Measurements from ENCODE around the gene ZNF3.
"Not testable (repeated sequence)": the region's sequence is repeated elsewhere in the genome, so short reads cannot be mapped to it uniquely, and the experiment has no call there.

The ZNF3 gene

GRCh38 chr7:100081535-100082102, at the start of gene ZNF3:
Gene ZNF3, minus strand, starts transcription at chr7:100081723. Its CDS starts 4,366 bp downstream, at chr7:100077357.
- peak; percentile 98 for DNase-seq

- DNase-seq = no peak
Measured at GRCh38 chr7:100130608-100131453, 49.3 kb upstream of the ZNF3 start.

DNA sequence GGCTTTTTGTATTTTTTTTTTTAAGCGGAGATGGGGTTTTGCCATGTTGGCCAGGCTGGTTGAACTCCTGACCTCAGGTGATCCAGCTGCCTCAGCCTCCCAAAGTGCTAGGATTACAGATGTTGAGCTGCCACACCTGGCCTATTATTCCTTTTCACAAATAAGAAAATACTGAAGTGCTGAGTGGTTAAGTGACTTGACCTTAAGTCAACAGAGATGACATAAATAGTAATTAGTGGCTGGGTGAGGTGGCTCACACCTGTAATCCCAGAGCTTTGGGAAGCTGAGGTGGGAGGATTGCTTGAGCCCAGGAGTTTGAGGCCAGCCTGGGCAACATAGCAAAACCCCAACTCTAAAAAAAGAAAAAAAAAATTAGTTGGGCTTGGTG, 48.7 kb upstream of the ZNF3 start:
- not testable (repeated sequence) for DNase-seq

- DNase-seq = no peak
Measured at GRCh38 chr7:100128637-100128963, 47.1 kb upstream of the ZNF3 start.

GRCh38 chr7:100127866-100128636, 46.5 kb upstream of the ZNF3 start:
- DNase-seq = no peak

DNA sequence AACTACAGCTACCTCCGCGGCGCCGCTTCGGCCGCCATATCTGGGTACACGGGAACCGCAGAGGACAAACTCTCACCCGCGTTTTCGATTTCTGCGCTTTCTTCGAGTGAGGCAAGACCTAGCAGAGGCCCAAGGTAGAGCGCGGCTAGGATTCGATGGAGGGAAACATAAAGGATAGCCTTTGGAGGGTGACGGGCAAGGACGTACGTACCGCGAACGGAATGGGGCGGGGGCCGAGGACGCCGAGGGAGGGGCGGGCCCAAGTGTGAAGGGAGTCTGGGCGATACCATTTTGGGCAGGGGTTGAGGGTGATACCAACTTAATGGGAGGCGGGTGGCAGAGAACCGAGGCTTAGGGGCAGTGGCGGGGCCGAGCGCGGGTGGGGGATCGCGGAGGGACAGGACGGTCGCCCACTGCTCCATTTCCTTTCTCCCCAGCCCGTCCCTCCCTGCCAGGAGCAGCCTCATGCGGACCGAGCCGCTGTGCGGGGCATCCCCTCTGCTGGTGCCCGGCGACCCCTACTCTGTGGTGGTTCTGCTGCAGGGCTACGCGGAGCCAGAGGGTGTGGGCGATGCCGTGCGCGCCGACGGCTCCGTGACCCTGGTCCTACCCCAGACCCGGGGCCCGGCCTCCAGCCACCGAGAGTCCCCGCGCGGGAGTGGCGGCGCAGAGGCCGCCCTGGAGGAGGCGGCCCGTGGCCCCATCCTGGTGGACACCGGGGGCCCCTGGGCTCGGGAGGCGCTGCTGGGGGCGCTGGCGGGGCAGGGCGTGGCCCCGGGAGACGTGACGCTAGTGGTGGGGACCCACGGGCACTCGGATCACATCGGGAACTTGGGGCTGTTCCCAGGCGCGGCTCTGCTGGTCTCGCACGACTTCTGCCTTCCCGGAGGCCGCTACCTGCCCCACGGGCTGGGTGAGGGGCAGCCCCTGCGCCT, 45.7 kb upstream of the ZNF3 start, which contains the start of gene MBLAC1:
Gene MBLAC1, plus strand, starts transcription at position 37 of the 935 bp plus-strand sequence. Its CDS starts 429 bp downstream, at position 466.
- DNase-seq = peak; percentile 67

- no peak for DNase-seq
Measured at GRCh38 chr7:100126239-100126930, 44.9 kb upstream of the ZNF3 start.

GRCh38 chr7:100124301-100125230, 43.0 kb upstream of the ZNF3 start:
- no peak for DNase-seq

GRCh38 chr7:100122568-100122967, 41.0 kb upstream of the ZNF3 start:
- DNase-seq = no peak

- no peak for DNase-seq
Measured at GRCh38 chr7:100122067-100122466, 40.5 kb upstream of the ZNF3 start.

DNA sequence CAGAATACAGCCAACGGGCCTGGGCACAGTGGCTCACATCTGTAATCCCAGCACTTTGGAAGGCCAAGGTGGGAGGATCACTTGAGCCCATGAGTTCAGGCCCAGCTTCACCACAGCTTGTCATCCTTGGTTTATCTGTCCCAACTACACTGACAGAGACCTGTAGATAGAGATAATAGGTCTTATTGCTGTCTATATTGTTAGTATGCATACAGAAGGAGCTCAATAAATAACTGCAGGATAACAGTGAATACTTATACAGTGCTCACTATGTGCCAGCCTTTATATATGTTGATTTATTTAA, 39.2 kb upstream of the ZNF3 start:
- no peak for DNase-seq

DNA sequence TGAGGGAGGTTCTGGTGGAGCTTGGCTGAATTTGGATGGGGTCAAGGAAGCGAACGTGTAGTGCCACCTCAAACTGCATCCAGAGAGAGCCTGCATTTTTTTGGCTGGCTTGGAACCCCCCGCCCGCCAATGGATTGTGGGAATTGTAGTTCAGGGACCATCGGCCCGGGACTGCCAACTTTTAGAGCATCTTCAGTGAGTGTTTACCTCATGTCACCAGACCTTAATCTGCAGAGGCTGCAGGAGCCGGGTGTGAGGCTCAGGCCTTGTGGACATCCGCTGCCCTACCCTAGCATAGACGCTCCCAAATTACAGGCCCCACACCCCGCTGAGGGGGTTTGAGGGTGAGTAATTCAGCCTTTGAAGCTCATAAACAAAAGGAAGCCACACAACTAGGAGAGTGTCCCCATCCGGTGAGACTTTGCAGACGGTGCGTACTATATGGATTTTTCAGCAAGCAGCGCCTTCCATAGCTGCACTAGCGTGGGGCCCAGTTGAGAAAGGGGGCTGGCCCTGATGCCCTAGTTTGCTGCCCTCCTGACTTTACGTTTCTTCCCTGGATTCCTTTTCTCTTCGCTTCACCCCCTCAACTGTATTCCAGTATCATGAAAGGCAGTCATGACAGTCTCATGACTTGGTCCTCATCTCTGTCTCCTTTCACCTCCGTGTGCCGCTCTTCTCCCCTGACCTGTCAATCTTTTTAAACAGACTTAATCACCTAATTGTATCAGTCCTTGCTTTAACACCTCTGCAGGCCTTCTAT, 38.6 kb upstream of the ZNF3 start:
- DNase-seq = no peak

DNA sequence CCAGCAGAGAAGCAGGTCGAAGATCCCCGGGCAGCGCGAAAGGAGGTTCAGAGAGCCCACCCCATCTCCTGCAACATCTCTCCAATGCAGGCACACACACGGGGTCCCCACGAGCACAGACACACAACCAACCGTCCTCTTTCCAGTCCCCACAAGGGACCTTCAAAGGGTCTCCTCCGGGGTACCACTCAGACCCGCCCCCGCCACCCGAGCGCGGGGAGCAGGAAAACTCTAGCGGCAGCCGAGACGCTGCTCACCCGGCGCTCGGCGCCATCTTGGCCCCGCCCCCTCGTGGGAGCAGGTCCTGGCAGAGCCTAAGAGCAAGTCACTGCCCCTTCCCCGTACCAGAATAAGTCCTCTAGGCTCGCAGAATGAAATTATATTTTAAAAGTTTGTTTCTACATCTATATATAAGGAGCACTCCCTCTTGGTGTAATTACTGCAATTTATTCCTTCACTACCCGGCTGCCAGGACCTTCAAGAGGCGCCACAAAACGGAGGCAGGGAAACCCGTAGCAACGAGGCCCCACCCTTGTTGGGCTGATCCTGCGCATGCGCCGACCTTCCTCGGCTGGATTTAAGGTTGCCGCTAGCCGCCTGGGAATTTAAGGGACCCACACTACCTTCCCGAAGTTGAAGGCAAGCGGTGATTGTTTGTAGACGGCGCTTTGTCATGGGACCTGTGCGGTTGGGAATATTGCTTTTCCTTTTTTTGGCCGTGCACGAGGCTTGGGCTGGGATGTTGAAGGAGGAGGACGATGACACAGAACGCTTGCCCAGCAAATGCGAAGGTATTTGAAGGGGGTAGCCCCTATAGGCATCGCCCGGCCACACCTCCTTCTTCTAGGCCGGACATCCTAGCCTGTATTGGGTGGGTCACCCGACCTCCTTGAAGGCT, 37.8 kb upstream of the ZNF3 start, which contains the start of the genes CNPY4 and TAF6:
Gene CNPY4, plus strand, starts transcription at position 563 of the 898 bp plus-strand sequence. Its CDS starts 111 bp downstream, at position 674.
Gene TAF6, minus strand, starts transcription at position 287 of the 898 bp plus-strand sequence. CDS start 5,149 bp downstream, outside the sequence.
- DNase-seq = peak; percentile 82

DNA sequence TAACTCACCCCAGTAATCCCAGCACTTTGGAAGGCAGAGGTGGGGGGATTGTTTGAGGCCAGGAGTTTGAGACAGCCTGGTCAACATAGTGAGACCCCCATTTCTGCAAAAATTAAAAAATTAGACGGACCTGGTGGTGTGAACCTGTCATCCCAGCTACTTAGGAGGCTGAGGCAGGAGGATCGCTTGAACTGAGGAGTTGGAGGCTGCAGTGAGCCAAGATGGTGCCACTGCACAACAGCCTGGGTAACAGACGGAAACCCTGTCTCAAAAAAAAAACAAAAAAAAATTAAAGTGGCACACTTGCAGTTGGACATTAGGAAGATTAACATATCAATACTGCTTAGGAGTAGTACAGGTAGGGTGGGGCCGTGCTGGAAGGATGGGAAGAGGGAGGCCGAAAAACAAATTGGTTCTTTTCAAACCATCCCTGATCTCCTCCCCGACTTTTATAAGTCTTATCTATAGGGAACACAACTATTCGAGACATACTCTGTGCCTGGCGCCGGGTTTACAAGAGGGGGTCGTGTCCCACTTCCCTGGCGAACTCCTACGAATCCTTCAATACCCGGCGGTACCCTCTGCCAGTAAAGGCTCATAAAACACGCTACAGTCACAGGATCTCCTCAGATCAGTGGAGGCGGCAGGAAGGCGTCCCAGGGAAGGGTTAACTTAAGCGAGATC, 37.0 kb upstream of the ZNF3 start:
- no peak for DNase-seq

DNA sequence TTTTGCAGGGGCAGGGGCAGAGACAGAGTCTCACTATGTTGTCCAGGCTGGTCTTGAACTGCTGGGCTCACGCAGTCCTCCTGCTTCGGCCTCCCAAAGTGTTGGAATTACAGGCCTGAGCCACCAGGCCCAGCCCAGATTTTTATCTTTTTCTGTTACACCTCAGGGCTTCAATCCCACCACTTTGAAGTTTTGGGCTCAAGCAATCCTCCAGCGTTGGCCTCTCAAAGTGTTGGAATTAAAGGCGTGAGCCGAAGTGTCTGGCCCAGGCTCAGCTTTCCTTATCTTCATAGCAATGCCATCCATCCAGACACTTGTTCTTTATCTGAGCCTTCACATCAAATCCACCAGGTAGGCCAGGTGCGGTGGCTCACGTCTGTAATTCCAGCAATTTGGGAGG, 33.5 kb upstream of the ZNF3 start:
- DNase-seq = no peak

DNA sequence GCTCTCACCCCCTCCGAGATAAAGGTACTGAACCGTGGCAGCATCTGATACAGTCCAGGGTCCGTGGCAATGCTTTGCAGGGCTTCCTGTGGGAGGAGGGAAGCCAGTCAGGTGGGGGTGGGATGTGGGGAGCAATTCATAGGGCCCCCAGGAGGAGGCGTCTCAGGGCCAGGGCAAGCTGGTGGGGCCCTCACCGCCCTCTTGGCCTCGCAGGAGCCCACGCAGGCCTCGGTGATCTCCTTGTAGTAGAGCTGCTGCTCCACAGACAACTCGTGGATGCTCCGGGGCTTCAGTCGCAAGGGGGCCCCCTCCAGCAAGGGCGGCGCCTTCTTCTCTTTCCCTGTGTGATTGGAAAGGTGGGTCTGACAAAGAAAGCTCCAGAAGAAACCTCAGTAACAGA, 30.4 kb upstream of the ZNF3 start:
- no peak for DNase-seq

GRCh38 chr7:100111156-100111555, 29.6 kb upstream of the ZNF3 start:
- DNase-seq = no peak

DNA sequence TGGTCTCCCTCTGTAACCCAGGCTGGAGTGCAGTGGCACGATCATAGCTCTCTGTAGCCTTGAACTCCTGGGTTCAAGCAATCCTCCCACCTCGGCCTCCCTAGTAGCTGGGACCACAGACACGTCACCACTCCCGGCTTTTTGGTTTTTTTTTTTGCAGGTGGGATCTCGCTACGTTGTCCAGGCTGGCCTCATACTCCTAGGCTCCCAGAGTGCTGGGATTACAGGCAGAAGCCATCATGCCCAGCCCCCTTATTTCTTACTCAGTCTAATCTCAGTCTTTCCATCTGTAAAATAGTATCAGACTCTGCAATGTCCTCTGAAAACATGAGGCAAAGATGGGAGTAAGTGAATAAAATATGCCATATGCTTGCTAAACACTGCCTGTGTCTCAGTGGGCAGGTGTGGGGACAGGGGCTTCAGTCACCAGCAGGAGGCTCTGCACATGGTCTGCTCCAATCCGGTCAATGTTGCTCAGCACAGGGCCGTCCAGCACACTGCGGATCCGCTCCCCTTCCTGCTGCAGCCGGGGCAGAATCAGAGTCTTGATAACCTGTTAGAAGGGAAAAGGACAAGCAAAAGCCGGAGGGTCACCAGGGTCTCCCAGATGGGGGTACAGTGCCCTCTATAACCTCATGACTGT, 28.1 kb upstream of the ZNF3 start:
- no peak for DNase-seq

Data from NCI-H226 (cell line).